Left lobe of liver (tissue), 2 donors: ENCODE data around the gene PODNL1. TPM values are rescaled to one million over a fixed set of nuclear protein-coding genes. Genes with fewer than 3 reads are reported as not detected.

Source experiments
- ATAC-seq: fragments of 200-7000 bp; cut with Tn5 transposase; one replicate; pipeline ENCODE4 v1.9.1; 2020; ENCODE audit warnings: mild to moderate bottlenecking, moderate library complexity
- DNase-seq: peaks from one replicate; pipeline ENCODE4 v3.0.0-alpha.2; 2020; ENCODE audit warnings: low spot score
- total RNA-seq: library from RNA; stranded (reverse); gene quantifications from one replicate; pipeline ENCODE4 v1.2.1, GENCODE V29; 2021
- donor health status: DM: no; HTN: no; CAD: no; lungs with moderate emphysema.
- donor health status: DM: no; HTN: yes; CAD: no.

Gene PODNL1
- total RNA-seq, 1 donor from 2014 or later: not detected

- DNase-seq (no peak), ATAC-seq (no peak)
Measured at GRCh38 chr19:13899912-13900584, 38.2 kb downstream of the PODNL1 start.

- DNase-seq: no peak
- peak; percentile 90 for ATAC-seq
Measured at GRCh38 chr19:13899393-13899792, 38.8 kb downstream of the PODNL1 start.

GRCh38 chr19:13896227-13896626, 42.0 kb downstream of the PODNL1 start:
- DNase-seq (no peak), ATAC-seq (no peak)

- DNase-seq: no peak
- no peak for ATAC-seq
Measured at GRCh38 chr19:13894552-13894951, 43.7 kb downstream of the PODNL1 start.

- ATAC-seq: no peak
- DNase-seq: no peak
Measured at GRCh38 chr19:13892870-13893269, 45.3 kb downstream of the PODNL1 start.

GRCh38 chr19:13890136-13890535, 48.1 kb downstream of the PODNL1 start:
- DNase-seq: no peak
- no peak for ATAC-seq

- ATAC-seq (peak; percentile 56), DNase-seq (peak; percentile 77)
Measured at GRCh38 chr19:13888281-13888680, 49.9 kb downstream of the PODNL1 start.

- no peak for DNase-seq
- ATAC-seq: no peak
Measured at GRCh38 chr19:13887517-13887916, 50.7 kb downstream of the PODNL1 start.

- no peak for ATAC-seq
- no peak for DNase-seq
Measured at GRCh38 chr19:13887018-13887436, 51.2 kb downstream of the PODNL1 start.

GRCh38 chr19:13885826-13886365, 52.3 kb downstream of the PODNL1 start:
- ATAC-seq: no peak
- DNase-seq: no peak

GRCh38 chr19:13884726-13885591, 53.3 kb downstream of the PODNL1 start:
- DNase-seq: peak; percentile 82

GRCh38 chr19:13883516-13884064, 54.6 kb downstream of the PODNL1 start:
- DNase-seq (no peak), ATAC-seq (no peak)

More at GRCh38 chr19:13884726-13885591, 53.3 kb downstream of the PODNL1 start:
- ATAC-seq: peak; percentile 73

GRCh38 chr19:13882836-13883235, 55.4 kb downstream of the PODNL1 start:
- ATAC-seq (no peak), DNase-seq (no peak)

- DNase-seq: no peak
Measured at GRCh38 chr19:13882419-13882795, 55.8 kb downstream of the PODNL1 start.

GRCh38 chr19:13881692-13882418, 56.4 kb downstream of the PODNL1 start:
- DNase-seq (no peak), ATAC-seq (no peak)

More at GRCh38 chr19:13882419-13882795, 55.8 kb downstream of the PODNL1 start:
- no peak for ATAC-seq

GRCh38 chr19:13881251-13881691, 56.9 kb downstream of the PODNL1 start:
- DNase-seq (no peak), ATAC-seq (no peak)

Other genes starting within 250 kb of the PODNL1 start
- 32.2 TPM for gene MRI1, start 173.9 kb downstream of the PODNL1 start, total RNA-seq
- gene C19orf53, start 164.0 kb downstream of the PODNL1 start, total RNA-seq: 35.6 TPM
- gene ZSWIM4, start 143.0 kb downstream of the PODNL1 start, total RNA-seq: 1.5 TPM
- not detected for gene NANOS3, start 61.3 kb downstream of the PODNL1 start, total RNA-seq
- gene BRME1, start 32.3 kb downstream of the PODNL1 start, total RNA-seq: 1.3 TPM
- gene CC2D1A, start 32.2 kb downstream of the PODNL1 start, total RNA-seq: 24.9 TPM
- 11.4 TPM for gene DCAF15, start 14.1 kb upstream of the PODNL1 start, total RNA-seq
- gene RFX1, start 67.9 kb upstream of the PODNL1 start, total RNA-seq: 7.0 TPM
- not detected for gene RLN3, start 89.7 kb upstream of the PODNL1 start, total RNA-seq
- gene IL27RA, start 93.3 kb upstream of the PODNL1 start, total RNA-seq: 1.4 TPM
- 42.7 TPM for gene PALM3, start 123.7 kb upstream of the PODNL1 start, total RNA-seq
- 15.2 TPM for gene MISP3, start 134.4 kb upstream of the PODNL1 start, total RNA-seq
- not detected for gene C19orf67, start 147.4 kb upstream of the PODNL1 start, total RNA-seq
- gene SAMD1, start 152.3 kb upstream of the PODNL1 start, total RNA-seq: 19.1 TPM
- gene PRKACA, start 179.3 kb upstream of the PODNL1 start, total RNA-seq: 78.4 TPM
- 0.45 TPM for gene ASF1B, start 198.2 kb upstream of the PODNL1 start, total RNA-seq